GM23338 (cell line): ENCODE data around the gene ATG2B. TPM values are rescaled to one million over a fixed set of nuclear protein-coding genes. Genes with fewer than 3 reads are reported as not detected.

Source experiments
- ATAC-seq: fragments of 200-7000 bp; cut with Tn5 transposase; 3 replicates; pipeline ENCODE4 v1.9.1; 2020
- DNase-seq: peaks from one replicate; pipeline ENCODE4 v3.0.0-alpha.2; 2015; ENCODE audit warnings: low spot score
- H2AFZ ChIP-seq: fragments of 200-600 bp; sonication (generic); 2 replicates; pipeline ENCODE4 v1.8.0; 2016; ENCODE audit warnings: antibody characterized with exemption, mild to moderate bottlenecking, moderate library complexity
- H3F3A ChIP-seq: fragments of 200-600 bp; sonication (generic); replicated peaks from 2 replicates; pipeline ENCODE4 v1.8.0; 2017; ENCODE audit warnings: antibody characterized with exemption, mixed run types, low read depth
- H3K27ac ChIP-seq: fragments of 200-600 bp; sonication (generic); 2 replicates; pipeline ENCODE4 v1.6.1; 2016; ENCODE audit warnings: low read depth
- H3K27me3 ChIP-seq: fragments of 200-600 bp; sonication (generic); 2 replicates; pipeline ENCODE4 v1.8.0; 2016; ENCODE audit warnings: mild to moderate bottlenecking, mixed run types, moderate library complexity; ENCODE audit not compliant: insufficient read depth
- H3K36me3 ChIP-seq: fragments of 200-600 bp; sonication (generic); 2 replicates; pipeline ENCODE4 v1.8.0; 2016; ENCODE audit warnings: mild to moderate bottlenecking; ENCODE audit not compliant: insufficient read depth
- H3K4me1 ChIP-seq: fragments of 200-600 bp; sonication (generic); 2 replicates; pipeline ENCODE4 v1.8.0; 2016; ENCODE audit warnings: mild to moderate bottlenecking, moderate library complexity; ENCODE audit not compliant: insufficient read depth
- H3K4me2 ChIP-seq: fragments of 200-600 bp; sonication (generic); 2 replicates; pipeline ENCODE4 v1.7.1; 2017; ENCODE audit warnings: mixed run types
- H3K4me3 ChIP-seq: fragments of 200-600 bp; sonication (generic); 2 replicates; pipeline ENCODE4 v1.6.1; 2016; ENCODE audit warnings: mixed run types
- H3K79me2 ChIP-seq: fragments of 200-600 bp; sonication (generic); replicated peaks from 2 replicates; pipeline ENCODE4 v1.8.0; 2017; ENCODE audit warnings: mild to moderate bottlenecking; ENCODE audit not compliant: insufficient read depth
- H3K9me2 ChIP-seq: fragments of 200-600 bp; sonication (generic); 2 replicates; pipeline ENCODE4 v1.8.0; 2017; ENCODE audit not compliant: insufficient read depth
- H4K20me1 ChIP-seq: fragments of 200-600 bp; sonication (generic); replicated peaks from 2 replicates; pipeline ENCODE4 v1.8.0; 2017; ENCODE audit warnings: mild to moderate bottlenecking; ENCODE audit not compliant: insufficient read depth
- H3K27ac Mint-ChIP-seq: 2 replicates; pipeline ENCODE4 v1.8.0; 2020; ENCODE audit warnings: inconsistent platforms, mild to moderate bottlenecking, moderate library complexity, mixed read lengths
- H3K27me3 Mint-ChIP-seq: 3 replicates; pipeline ENCODE4 v1.8.0; 2022; ENCODE audit warnings: low read depth, mild to moderate bottlenecking, moderate library complexity, mixed read lengths, inconsistent platforms; ENCODE audit not compliant: insufficient read depth, poor library complexity
- H3K36me3 Mint-ChIP-seq: 3 replicates; pipeline ENCODE4 v1.8.0; 2021; ENCODE audit warnings: low read depth, mild to moderate bottlenecking, inconsistent platforms, moderate library complexity, mixed read lengths
- H3K4me1 Mint-ChIP-seq: 3 replicates; pipeline ENCODE4 v1.8.0; 2020; ENCODE audit warnings: mild to moderate bottlenecking, inconsistent platforms, mixed read lengths
- H3K4me3 Mint-ChIP-seq: 3 replicates; pipeline ENCODE4 v1.8.0; 2021; ENCODE audit warnings: moderate library complexity, mild to moderate bottlenecking, inconsistent platforms, mixed read lengths
- H3K9me3 Mint-ChIP-seq: 3 replicates; pipeline ENCODE4 v1.8.0; 2020; ENCODE audit warnings: moderate library complexity, mild to moderate bottlenecking, inconsistent platforms, mixed read lengths
- CTCF ChIP-seq, 2 experiments: fragments of 200-600 bp in 1 of 2; sonication (generic) in 1 of 2; conservative IDR thresholded peaks; 2 replicates each; pipeline versions ENCODE4 v1.5.1 to v1.6.1; 2016 to 2017; ENCODE audit warnings: antibody characterized with exemption in 2 of 2, low read depth in 2 of 2, mild to moderate bottlenecking in 2 of 2, moderate library complexity in 1 of 2
- ETS1 ChIP-seq: IDR thresholded peaks from 2 replicates; pipeline ENCODE4 v1.6.1; 2016; ENCODE audit warnings: antibody characterized with exemption
- EZH2 ChIP-seq: fragments of 200-600 bp; sonication (generic); IDR thresholded peaks from one replicate; pipeline ENCODE4 v1.8.0; 2017; ENCODE audit warnings: antibody characterized with exemption, mild to moderate bottlenecking, low read depth; ENCODE audit not compliant: unreplicated experiment
- EZH2phosphoT487 ChIP-seq: fragments of 200-600 bp; sonication (generic); IDR thresholded peaks from one replicate; pipeline ENCODE4 v1.8.1; 2018; ENCODE audit warnings: antibody characterized with exemption; ENCODE audit not compliant: unreplicated experiment
- POLR2AphosphoS5 ChIP-seq: IDR thresholded peaks from 2 replicates; pipeline ENCODE4 v1.6.1; 2016; ENCODE audit warnings: antibody characterized with exemption, low read depth
- REST ChIP-seq: IDR thresholded peaks from one replicate; pipeline ENCODE4 v1.6.1; 2018; ENCODE audit warnings: antibody characterized with exemption; ENCODE audit not compliant: unreplicated experiment
- STAT1 ChIP-seq: IDR thresholded peaks from one replicate; pipeline ENCODE4 v1.6.1; 2016; ENCODE audit warnings: antibody characterized with exemption; ENCODE audit not compliant: unreplicated experiment
- ZNF114 ChIP-seq: fragments of 250-450 bp; sonication (Bioruptor Pico); IDR thresholded peaks from 2 replicates; pipeline ENCODE4 v1.5.0; 2020; ENCODE audit warnings: mild to moderate bottlenecking, moderate library complexity
- polyA plus RNA-seq: library from polyadenylated mRNA; unstranded; fragments of >200 nt; fragmentation: Nextera tagmentation; extraction: Ambion mirVana; gene quantifications from 2 replicates; pipeline ENCODE4 v1.2.1, GENCODE V29; 2016
- total RNA-seq: library from RNA; depleted of rRNA; stranded (reverse); fragments of >200 nt; shearing (Covaris generic); gene quantifications from 2 replicates; pipeline ENCODE4 v1.2.3, GENCODE V29; 2014

Gene ATG2B
- total and polyA plus RNA-seq, 2 experiments from 2014 or later, result 3.8 to 15.4 TPM

- no peaks in the 10 kb centered on the region for H3K27me3 ChIP-seq
- Mint-ChIP-seq H3K9me3 (no peaks in the 10 kb centered on the region; the same call in 1 of the 3 replicates), H3K4me1 (no peaks in the 10 kb centered on the region), H3K4me3 (no peak overlapping the region), H3K36me3 (no peaks in the 10 kb centered on the region; the same call in 2 of the 3 replicates), H3K27me3 (peaks cover 10% of the 10 kb centered on the region), H3K27ac (no peak overlapping the region)
- DNase-seq (no peak), ATAC-seq (peak; percentile 38; the same call in 1 of the 3 replicates)
- no peak overlapping the region for H3K27ac ChIP-seq
- H4K20me1 ChIP-seq, result no peaks in the 10 kb centered on the region
- H3F3A ChIP-seq, result no peaks in the 10 kb centered on the region
- no peaks in the 10 kb centered on the region for H3K4me1 ChIP-seq
- no peaks in the 10 kb centered on the region for H3K79me2 ChIP-seq
- TF ChIP-seq EZH2phosphoT487 (no peak), CTCF (conservative IDR thresholded peaks at IDR 0.05; ENCODE audit: low read depth in 2 of 2) (peak in 1 of 2 experiments; percentile 26; a peak in 2 of 4 replicates)
- H3K4me3 ChIP-seq, result no peak overlapping the region
- no peak overlapping the region for H3K4me2 ChIP-seq
- H2AFZ ChIP-seq, result no peak overlapping the region
- no peaks in the 10 kb centered on the region for H3K36me3 ChIP-seq
- peaks cover 3% of the 10 kb centered on the region; the same call in 1 of the 2 replicates for H3K9me2 ChIP-seq
Observed at GRCh38 chr14:96263347-96264199, 99.6 kb downstream of the ATG2B start.

- TF ChIP-seq POLR2AphosphoS5 (no peak), REST (no peak), CTCF (conservative IDR thresholded peaks at IDR 0.05; ENCODE audit: low read depth in 2 of 2) (0 out of 4 replicates have a peak, but pooled peaks of 1 of the 2 experiments have one; percentile 3), EZH2 (no peak), STAT1 (no peak), ETS1 (no peak), ZNF114 (CRISPR knock-in tag) (no peak)
- no peaks in the 10 kb centered on the region for H3K4me1 Mint-ChIP-seq
- no peaks in the 10 kb centered on the region; the same call in 1 of the 3 replicates for H3K9me3 Mint-ChIP-seq
- ATAC-seq (no peak), DNase-seq (no peak)
- H3K36me3 Mint-ChIP-seq, result no peaks in the 10 kb centered on the region; the same call in 2 of the 3 replicates
- H3K4me3 Mint-ChIP-seq, result no peak overlapping the region
- no peak overlapping the region for H3K27ac Mint-ChIP-seq
- H3K27me3 Mint-ChIP-seq, result peaks cover 9% of the 10 kb centered on the region
- H3K79me2 ChIP-seq, result no peaks in the 10 kb centered on the region
- H3K27me3 ChIP-seq, result no peaks in the 10 kb centered on the region
- no peaks in the 10 kb centered on the region for H4K20me1 ChIP-seq
- no peak overlapping the region for H2AFZ ChIP-seq
- H3K4me1 ChIP-seq, result no peaks in the 10 kb centered on the region
- no peak overlapping the region for H3K4me3 ChIP-seq
- no peaks in the 10 kb centered on the region for H3F3A ChIP-seq
- H3K4me2 ChIP-seq, result no peak overlapping the region
- peaks cover 3% of the 10 kb centered on the region; the same call in 1 of the 2 replicates for H3K9me2 ChIP-seq
- no peaks in the 10 kb centered on the region for H3K36me3 ChIP-seq
- H3K27ac ChIP-seq, result no peak overlapping the region
Observed at GRCh38 chr14:96261772-96262655, 101.1 kb downstream of the ATG2B start.
